DOHH2 (cell line): ENCODE measurements around the gene LRRC41.
"Not testable (repeated sequence)": the region's sequence is repeated elsewhere in the genome, so short reads cannot be mapped to it uniquely, and the experiment has no call there.

ENCODE experiments used
- H3F3A ChIP-seq: fragments of 200-600 bp; sonication (generic), shearing (Covaris generic); 2 replicates; pipeline ENCODE4 v1.6.0; 2016; ENCODE audit warnings: antibody characterized with exemption, mild to moderate bottlenecking; ENCODE audit not compliant: control insufficient read depth, insufficient read depth
- H3K27ac ChIP-seq: fragments of 200-600 bp; sonication (generic); 2 replicates; pipeline ENCODE4 v1.5.1; 2014; ENCODE audit warnings: low read depth, mild to moderate bottlenecking, low read length, moderate library complexity
- H3K27me3 ChIP-seq: fragments of 200-600 bp; sonication (generic); 2 replicates; pipeline ENCODE4 v1.6.1; 2014; ENCODE audit warnings: mild to moderate bottlenecking, low read length, mixed read lengths; ENCODE audit not compliant: control insufficient read depth
- H3K36me3 ChIP-seq: fragments of 200-600 bp; sonication (generic); 2 replicates; pipeline ENCODE4 v1.6.1; 2014; ENCODE audit warnings: mild to moderate bottlenecking, low read length, moderate library complexity, mixed read lengths; ENCODE audit not compliant: control insufficient read depth
- H3K4me1 ChIP-seq: fragments of 200-600 bp; sonication (generic); 2 replicates; pipeline ENCODE4 v1.6.1; 2014; ENCODE audit warnings: mild to moderate bottlenecking, low read length, mixed read lengths; ENCODE audit not compliant: control insufficient read depth
- H3K4me2 ChIP-seq: fragments of 200-600 bp; sonication (generic); 2 replicates; pipeline ENCODE4 v1.6.0; 2014; ENCODE audit warnings: mild to moderate bottlenecking, low read length, moderate library complexity
- H3K4me3 ChIP-seq: fragments of 200-600 bp; sonication (generic); 2 replicates; pipeline ENCODE4 v1.5.1; 2014; ENCODE audit warnings: mild to moderate bottlenecking, low read length, mixed read lengths
- H3K79me2 ChIP-seq: fragments of 200-600 bp; sonication (generic); 2 replicates; pipeline ENCODE4 v1.6.1; 2014; ENCODE audit warnings: mild to moderate bottlenecking, low read length, mixed read lengths; ENCODE audit not compliant: control insufficient read depth
- H3K9me2 ChIP-seq: fragments of 200-600 bp; sonication (generic); replicated peaks from 2 replicates; pipeline ENCODE4 v1.6.1; 2014; ENCODE audit warnings: mild to moderate bottlenecking, low read length, mixed read lengths; ENCODE audit not compliant: control insufficient read depth
- H3K9me3 ChIP-seq: fragments of 200-600 bp; sonication (generic); 2 replicates; pipeline ENCODE4 v1.6.1; 2014; ENCODE audit warnings: antibody characterized with exemption, low read length, mixed read lengths; ENCODE audit not compliant: control insufficient read depth, insufficient read depth
- H4K20me1 ChIP-seq: fragments of 200-600 bp; sonication (generic); 2 replicates; pipeline ENCODE4 v1.6.0; 2014; ENCODE audit warnings: low read depth, mild to moderate bottlenecking, antibody characterized with exemption, low read length, moderate library complexity; ENCODE audit not compliant: control insufficient read depth, insufficient read depth
- EZH2phosphoT487 ChIP-seq: fragments of 200-600 bp; sonication (generic); IDR thresholded peaks from 2 replicates; pipeline ENCODE4 v1.6.1; 2017; ENCODE audit warnings: borderline replicate concordance, mild to moderate bottlenecking, antibody characterized with exemption, low read length, moderate library complexity, mixed read lengths
- TF ChIP-seq, protein P1 (sequence below): fragments of 200-600 bp; sonication (generic); IDR thresholded peaks from one replicate; pipeline ENCODE4 v1.5.1; 2014; ENCODE audit warnings: antibody characterized with exemption, mild to moderate bottlenecking, low read depth, low read length; ENCODE audit not compliant: poor library complexity, severe bottlenecking

Gene LRRC41

DNA sequence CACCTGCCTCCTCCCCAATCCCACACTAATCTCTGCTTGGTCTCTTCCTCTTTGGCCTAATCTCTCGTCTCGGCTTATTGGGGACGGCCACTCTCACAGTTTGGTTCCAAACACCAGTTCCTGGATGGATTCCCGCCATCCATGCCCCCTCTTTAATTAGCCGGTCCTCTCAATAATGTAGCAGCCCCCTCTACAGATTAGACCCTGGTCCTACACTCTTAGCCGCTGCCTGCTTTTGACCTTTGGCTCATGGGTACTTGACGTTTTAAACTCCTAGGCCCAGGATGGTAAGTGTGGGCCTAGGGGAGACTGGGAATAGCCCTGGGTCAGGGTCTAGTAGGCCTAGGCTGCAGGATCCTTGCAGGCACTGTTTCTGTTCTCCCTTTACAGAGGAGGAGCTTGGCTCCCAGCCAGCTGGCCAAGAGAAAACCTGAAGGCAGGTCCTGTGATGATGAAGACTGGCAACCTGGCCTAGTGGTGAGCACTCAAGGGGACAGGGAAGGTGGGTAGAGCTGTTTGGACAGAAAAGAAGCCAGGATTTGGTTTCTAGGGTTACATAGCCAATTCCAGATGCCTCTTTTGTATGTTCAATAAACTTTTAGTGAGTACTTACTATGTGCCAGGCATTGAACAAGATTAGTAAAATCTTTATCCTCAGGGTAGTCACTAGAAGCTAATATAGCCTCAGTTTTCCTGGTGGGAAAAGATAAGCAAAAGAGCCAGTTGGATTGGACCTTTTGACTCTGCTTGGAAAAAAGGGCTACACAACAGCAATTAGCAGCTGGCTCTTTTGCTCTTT lies 55.1 kb downstream of the LRRC41 start:
- TF ChIP-seq, protein P1, sequence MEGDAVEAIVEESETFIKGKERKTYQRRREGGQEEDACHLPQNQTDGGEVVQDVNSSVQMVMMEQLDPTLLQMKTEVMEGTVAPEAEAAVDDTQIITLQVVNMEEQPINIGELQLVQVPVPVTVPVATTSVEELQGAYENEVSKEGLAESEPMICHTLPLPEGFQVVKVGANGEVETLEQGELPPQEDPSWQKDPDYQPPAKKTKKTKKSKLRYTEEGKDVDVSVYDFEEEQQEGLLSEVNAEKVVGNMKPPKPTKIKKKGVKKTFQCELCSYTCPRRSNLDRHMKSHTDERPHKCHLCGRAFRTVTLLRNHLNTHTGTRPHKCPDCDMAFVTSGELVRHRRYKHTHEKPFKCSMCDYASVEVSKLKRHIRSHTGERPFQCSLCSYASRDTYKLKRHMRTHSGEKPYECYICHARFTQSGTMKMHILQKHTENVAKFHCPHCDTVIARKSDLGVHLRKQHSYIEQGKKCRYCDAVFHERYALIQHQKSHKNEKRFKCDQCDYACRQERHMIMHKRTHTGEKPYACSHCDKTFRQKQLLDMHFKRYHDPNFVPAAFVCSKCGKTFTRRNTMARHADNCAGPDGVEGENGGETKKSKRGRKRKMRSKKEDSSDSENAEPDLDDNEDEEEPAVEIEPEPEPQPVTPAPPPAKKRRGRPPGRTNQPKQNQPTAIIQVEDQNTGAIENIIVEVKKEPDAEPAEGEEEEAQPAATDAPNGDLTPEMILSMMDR, result peak; percentile 72
- TF ChIP-seq EZH2phosphoT487, result no peak
- peak overlapping the region; percentile 78 for H3K4me3 ChIP-seq
- H3F3A ChIP-seq, result no peaks in the 10 kb centered on the region; the same call in 1 of the 2 replicates
- H3K27ac ChIP-seq, result peak overlapping the region; percentile 70
- peak overlapping the region; percentile 75 for H3K4me2 ChIP-seq
- H3K27me3 ChIP-seq, result no peaks in the 10 kb centered on the region
- H3K79me2 ChIP-seq, result peaks cover 57% of the 10 kb centered on the region
- no peaks in the 10 kb centered on the region for H3K9me3 ChIP-seq
- 0 out of 2 replicates have a peak, but pooled peaks cover 13% of the 10 kb centered on the region for H4K20me1 ChIP-seq
- no peaks in the 10 kb centered on the region for H3K9me2 ChIP-seq
- H3K4me1 ChIP-seq, result peaks cover 32% of the 10 kb centered on the region
- H3K36me3 ChIP-seq, result peaks cover 57% of the 10 kb centered on the region

- H3K27me3 ChIP-seq, result no peaks in the 10 kb centered on the region
- H3K27ac ChIP-seq, result peak within 1 kb of the TSS; percentile 70
- no peaks in the 10 kb centered on the region for H3K9me2 ChIP-seq
- peak within 1 kb of the TSS; percentile 86 for H3K4me2 ChIP-seq
- peaks cover 32% of the 10 kb centered on the region for H3K4me1 ChIP-seq
- peaks cover 50% of the 10 kb centered on the region for H3K36me3 ChIP-seq
- no peaks in the 10 kb centered on the region for H3F3A ChIP-seq
- H3K9me3 ChIP-seq, result no peaks in the 10 kb centered on the region
- peak within 1 kb of the TSS; percentile 90 for H3K4me3 ChIP-seq
- TF ChIP-seq, protein P1, result no peak
- no peak for TF ChIP-seq EZH2phosphoT487
- H4K20me1 ChIP-seq, result 0 out of 2 replicates have a peak, but pooled peaks cover 13% of the 10 kb centered on the region
- H3K79me2 ChIP-seq, result peaks cover 51% of the 10 kb centered on the region
Measured at GRCh38 chr1:46247436-46248121, 55.8 kb downstream of the LRRC41 start, which contains the start of gene RAD54L. Gene RAD54L (plus strand): TSS chr1:46247763. CDS start chr1:46248406, 643 bp downstream.

DNA sequence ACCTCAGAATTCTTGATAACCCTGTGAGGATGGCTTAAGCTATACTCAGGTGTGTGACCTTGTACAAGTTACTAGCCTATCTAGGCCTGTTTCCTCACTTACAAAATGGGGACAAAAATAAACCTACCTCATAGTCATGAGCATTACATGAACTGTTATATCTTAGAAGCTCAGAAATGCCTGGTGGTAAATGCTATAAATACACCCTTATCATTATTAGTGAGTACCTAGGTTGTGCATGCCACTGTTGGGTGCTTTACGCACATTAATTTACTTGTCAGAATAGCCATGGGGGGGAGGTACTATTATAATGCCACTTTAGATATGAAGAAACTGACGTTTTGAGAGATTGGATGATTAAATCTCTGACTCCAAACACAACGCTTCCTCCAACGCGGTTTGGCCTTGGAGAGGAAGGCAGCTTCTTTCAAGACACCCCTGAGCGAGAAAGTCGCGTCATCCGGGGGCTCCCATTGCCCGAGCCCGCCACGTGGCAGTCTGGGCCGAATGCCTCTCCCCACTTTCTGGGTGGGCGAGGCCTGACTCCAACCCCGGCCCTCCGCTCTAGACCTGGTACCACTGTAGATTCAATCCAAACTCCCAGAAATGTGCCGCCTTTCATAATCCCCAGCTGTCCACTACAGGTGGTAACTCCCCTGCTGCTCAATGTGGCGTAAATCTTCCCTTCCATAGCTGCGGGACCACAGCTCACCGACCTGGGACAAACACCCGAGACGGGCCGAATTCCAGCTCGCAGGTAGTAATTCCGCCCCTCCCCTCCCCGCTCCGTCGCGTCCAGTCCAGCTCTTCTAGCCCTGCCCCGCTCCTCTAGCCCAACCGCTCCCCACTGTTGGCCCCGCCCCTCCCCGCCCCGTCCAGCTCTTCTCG lies 56.6 kb downstream of the LRRC41 start:
- H3K9me3 ChIP-seq, result no peaks in the 10 kb centered on the region
- TF ChIP-seq, protein P1, result no peak
- TF ChIP-seq EZH2phosphoT487, result no peak
- H3K79me2 ChIP-seq, result peaks cover 43% of the 10 kb centered on the region
- no peaks in the 10 kb centered on the region for H3K27me3 ChIP-seq
- H3K4me2 ChIP-seq, result peak overlapping the region; percentile 86
- H3K9me2 ChIP-seq, result no peaks in the 10 kb centered on the region
- H3K4me1 ChIP-seq, result peaks cover 32% of the 10 kb centered on the region
- H3K4me3 ChIP-seq, result peak overlapping the region; percentile 90
- 0 out of 2 replicates have a peak, but pooled peaks cover 13% of the 10 kb centered on the region for H4K20me1 ChIP-seq
- no peaks in the 10 kb centered on the region for H3F3A ChIP-seq
- H3K36me3 ChIP-seq, result peaks cover 42% of the 10 kb centered on the region
- H3K27ac ChIP-seq, result peak overlapping the region; percentile 50

DNA sequence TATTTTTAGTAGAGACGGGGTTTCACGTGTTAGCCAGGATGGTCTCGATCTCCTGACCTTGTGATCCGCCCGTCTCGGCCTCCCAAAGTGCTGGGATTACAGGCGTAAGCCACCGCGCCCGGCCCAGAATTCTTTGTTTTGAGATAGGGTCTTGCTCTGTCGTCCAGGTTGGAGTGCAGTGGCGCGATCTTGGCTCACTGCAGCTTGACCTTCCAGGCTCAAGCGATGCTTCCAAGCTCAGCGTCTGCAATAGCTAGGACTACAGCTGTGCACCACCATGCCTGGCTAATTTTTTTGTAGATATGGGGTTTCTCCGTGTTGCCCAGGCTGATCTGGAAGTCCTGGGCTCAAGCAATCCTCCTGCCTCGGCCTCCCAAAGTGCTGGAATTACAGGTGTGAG lies 57.3 kb downstream of the LRRC41 start:
- peak overlapping the region; percentile 86 for H3K4me2 ChIP-seq
- H3K4me3 ChIP-seq, result peak overlapping the region; percentile 90
- H4K20me1 ChIP-seq, result 0 out of 2 replicates have a peak, but pooled peaks cover 13% of the 10 kb centered on the region
- H3F3A ChIP-seq, H3K27me3 ChIP-seq, H3K27ac ChIP-seq, H3K9me2 ChIP-seq, H3K9me3 ChIP-seq: not testable (repeated sequence)
- peaks cover 35% of the 10 kb centered on the region for H3K36me3 ChIP-seq
- peaks cover 32% of the 10 kb centered on the region for H3K4me1 ChIP-seq
- peaks cover 37% of the 10 kb centered on the region for H3K79me2 ChIP-seq
